Omental fat pad (tissue), 4 donors: ENCODE results near the gene GAS5. TPM values are rescaled to one million over a fixed set of nuclear protein-coding genes. Genes with fewer than 3 reads are reported as not detected.
A peak's percentile ranks its signal among the peaks of the same experiment; 100 is the strongest.

Source experiments
- ATAC-seq: fragments of 150-250 bp; one replicate; pipeline ENCODE4 v1.9.1; 2016; ENCODE audit warnings: mild to moderate bottlenecking, moderate library complexity; ENCODE audit not compliant: low FRiP score
- DNase-seq: peaks from one replicate; pipeline ENCODE4 v3.0.0-alpha.2; 2019; ENCODE audit warnings: low spot score
- CTCF ChIP-seq, 3 donors: fragments of 450-650 bp; IDR thresholded peaks; one replicate each; pipeline ENCODE4 v1.5.1; 2016 to 2017; ENCODE audit warnings: antibody characterized with exemption in 3 of 3, mild to moderate bottlenecking in 3 of 3, moderate library complexity in 2 of 3
- total RNA-seq, 4 donors: library from RNA; depleted of rRNA; stranded (reverse); fragments of >200 nt; gene quantifications; one replicate each; pipeline ENCODE4 v1.1.0, GENCODE V29; 2016

GAS5 gene
- total RNA-seq, 4 donors from 2014 or later: 312 to 565 (median 443) TPM

GRCh38 chr1:173857363-173857917, 10.3 kb downstream of the GAS5 start:
- no peak for TF ChIP-seq CTCF (IDR thresholded peaks at IDR 0.05)
- ATAC-seq: no peak
- DNase-seq: no peak

- no peak for TF ChIP-seq CTCF (IDR thresholded peaks at IDR 0.05)
- ATAC-seq (no peak), DNase-seq (no peak)
Measured at GRCh38 chr1:173856903-173857302, 10.9 kb downstream of the GAS5 start.

GRCh38 chr1:173856014-173856413, 11.8 kb downstream of the GAS5 start:
- no peak for TF ChIP-seq CTCF (IDR thresholded peaks at IDR 0.05)
- ATAC-seq: no peak
- DNase-seq: no peak

- TF ChIP-seq CTCF (IDR thresholded peaks at IDR 0.05): no peak
- no peak for DNase-seq
- ATAC-seq: peak; percentile 48
Measured at GRCh38 chr1:173853074-173853473, 14.7 kb downstream of the GAS5 start.

DNA sequence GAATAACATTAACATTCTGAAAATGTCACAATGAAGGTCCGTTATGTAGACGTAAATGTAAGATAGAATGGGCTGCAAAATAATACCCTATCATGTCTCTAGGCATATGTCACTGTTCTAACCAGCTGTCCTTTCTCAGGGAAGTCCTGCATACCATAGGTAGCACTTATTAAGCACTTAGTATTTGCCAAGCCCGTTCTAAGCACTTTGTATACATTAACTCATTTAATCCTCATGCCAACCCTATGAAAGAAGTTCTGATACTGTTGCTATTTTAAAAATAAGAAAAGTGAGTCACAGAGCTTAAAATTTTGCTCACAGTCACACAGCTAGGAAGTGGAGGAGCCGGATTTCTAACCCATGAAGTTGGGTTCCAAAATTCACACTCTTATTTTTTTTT, 15.7 kb downstream of the GAS5 start:
- no peak for ATAC-seq
- DNase-seq: no peak
- no peak for TF ChIP-seq CTCF (IDR thresholded peaks at IDR 0.05)

GRCh38 chr1:173832748-173833147, 35.0 kb downstream of the GAS5 start:
- no peak for TF ChIP-seq CTCF (IDR thresholded peaks at IDR 0.05)
- ATAC-seq (no peak), DNase-seq (no peak)

DNA sequence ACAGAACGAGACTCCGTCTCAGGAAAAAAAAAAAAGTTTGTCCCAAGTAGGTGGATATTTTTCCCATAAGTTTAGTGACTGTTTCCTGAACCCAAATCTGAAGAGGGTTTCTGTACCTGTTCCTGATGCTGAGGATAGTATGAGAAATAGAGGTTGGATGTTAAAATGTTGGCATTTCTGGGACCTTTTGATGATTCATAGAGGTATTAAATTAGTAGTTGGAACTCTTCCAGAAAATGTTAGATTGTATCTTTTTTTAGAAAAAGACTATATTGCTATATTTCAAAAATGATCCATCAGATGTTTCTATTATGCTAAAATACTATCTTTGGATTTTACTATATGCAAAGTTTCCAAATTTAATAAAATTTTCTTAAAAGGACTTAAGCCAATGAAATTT, 40.2 kb downstream of the GAS5 start:
- no peak for TF ChIP-seq CTCF (IDR thresholded peaks at IDR 0.05)
- no peak for ATAC-seq
- no peak for DNase-seq
